ENCODE data around the gene MDGA2.

Gene MDGA2

GRCh38 chr14:47120645-47121044 is 554.8 kb downstream of the MDGA2 start:
- DNase-seq (ENCODE audit: low spot score), result no peak

GRCh38 chr14:47103771-47104170 is 571.6 kb downstream of the MDGA2 start:
- DNase-seq (ENCODE audit: low spot score), result no peak

GRCh38 chr14:47102472-47102871 is 572.9 kb downstream of the MDGA2 start:
- no peak for DNase-seq (ENCODE audit: low spot score)

GRCh38 chr14:47085678-47086077 is 589.7 kb downstream of the MDGA2 start:
- DNase-seq (ENCODE audit: low spot score), result no peak

- no peak for DNase-seq (ENCODE audit: low spot score)
These were observed 610.1 kb downstream of the MDGA2 start for GRCh38 chr14:47065326-47065725.

- DNase-seq (ENCODE audit: low spot score), result no peak
These were observed 615.4 kb downstream of the MDGA2 start for GRCh38 chr14:47060050-47060449.

- DNase-seq (ENCODE audit: low spot score), result no peak
These were observed 618.0 kb downstream of the MDGA2 start for GRCh38 chr14:47057364-47057763.

GRCh38 chr14:47044841-47045240 is 630.6 kb downstream of the MDGA2 start:
- DNase-seq (ENCODE audit: low spot score), result peak; percentile 14

GRCh38 chr14:47040550-47040949 is 634.9 kb downstream of the MDGA2 start:
- peak; percentile 57 for DNase-seq (ENCODE audit: low spot score)

GRCh38 chr14:47039336-47039735 is 636.1 kb downstream of the MDGA2 start:
- no peak for DNase-seq (ENCODE audit: low spot score)

GRCh38 chr14:47022721-47023120 is 652.7 kb downstream of the MDGA2 start:
- DNase-seq (ENCODE audit: low spot score), result no peak

- DNase-seq (ENCODE audit: low spot score), result no peak
These were observed 654.9 kb downstream of the MDGA2 start for GRCh38 chr14:47020500-47020899.

GRCh38 chr14:47012533-47013280 is 662.7 kb downstream of the MDGA2 start:
- DNase-seq (ENCODE audit: low spot score), result no peak

GRCh38 chr14:47009615-47010014 is 665.8 kb downstream of the MDGA2 start:
- no peak for DNase-seq (ENCODE audit: low spot score)

GRCh38 chr14:47008732-47009131 is 666.7 kb downstream of the MDGA2 start:
- DNase-seq (ENCODE audit: low spot score), result no peak

- DNase-seq (ENCODE audit: low spot score), result no peak
These were observed 675.7 kb downstream of the MDGA2 start for GRCh38 chr14:46999661-47000060.

- no peak for DNase-seq (ENCODE audit: low spot score)
These were observed 685.8 kb downstream of the MDGA2 start for GRCh38 chr14:46989566-46989965.

- no peak for DNase-seq (ENCODE audit: low spot score)
These were observed 687.1 kb downstream of the MDGA2 start for GRCh38 chr14:46988312-46988711.

GRCh38 chr14:46985529-46986380 is 689.6 kb downstream of the MDGA2 start:
- DNase-seq (ENCODE audit: low spot score), result no peak

- DNase-seq (ENCODE audit: low spot score), result no peak
These were observed 702.1 kb downstream of the MDGA2 start for GRCh38 chr14:46973295-46973694.

- no peak for DNase-seq (ENCODE audit: low spot score)
These were observed 711.0 kb downstream of the MDGA2 start for GRCh38 chr14:46964378-46964777.

GRCh38 chr14:46951103-46951502 is 724.3 kb downstream of the MDGA2 start:
- peak; percentile 4 for DNase-seq (ENCODE audit: low spot score)

GRCh38 chr14:46940611-46941010 is 734.8 kb downstream of the MDGA2 start:
- DNase-seq (ENCODE audit: low spot score), result no peak
